Ovary (tissue), 3 donors: ENCODE measurements around the gene LGALS8.

Experiments
- CTCF ChIP-seq, 3 donors: fragments of 450-650 bp in 2 of 3; fragments of 200-600 bp in 1 of 3; IDR thresholded peaks; one replicate each; pipeline versions ENCODE4 v1.5.1 to v1.8.0; 2016 to 2022; ENCODE audit warnings: antibody characterized with exemption in 3 of 3, mild to moderate bottlenecking in 1 of 3
- EP300 ChIP-seq: sonication (generic); formaldehyde crosslinking; IDR thresholded peaks from one replicate; pipeline ENCODE4 v1.6.1; 2017; ENCODE audit warnings: antibody characterized with exemption
- POLR2A ChIP-seq: fragments of 450-650 bp; IDR thresholded peaks from one replicate; pipeline ENCODE4 v1.6.1; 2017; ENCODE audit warnings: antibody characterized with exemption, mild to moderate bottlenecking, moderate library complexity
- donor health status: DM: no; HTN: no; CAD: no.

DNA sequence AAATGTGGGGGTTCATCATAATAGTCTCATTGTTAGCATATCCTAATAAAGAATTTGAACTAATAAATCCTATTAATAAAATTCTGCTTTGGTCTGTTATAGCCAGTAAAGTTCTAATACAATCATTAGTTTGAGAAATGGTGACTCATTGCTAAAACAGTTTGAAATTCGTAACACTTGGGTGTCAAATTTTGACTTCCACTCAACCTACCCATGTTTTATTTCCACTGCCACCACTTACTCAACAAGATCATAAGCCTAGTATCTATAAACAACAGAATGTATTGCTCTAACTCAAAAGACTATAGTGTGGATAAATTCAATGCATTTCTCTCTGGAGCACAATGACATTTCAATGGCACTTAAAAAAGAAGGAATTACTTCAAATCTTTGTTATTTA, 29.1 kb downstream of the LGALS8 start:
- TF ChIP-seq CTCF (IDR thresholded peaks at IDR 0.05) (no peak), EP300 (no peak), POLR2A (no peak)
